HG02943 (cell line): ENCODE measurements around the gene TREML2.
"Not testable (repeated sequence)": the region's sequence is repeated elsewhere in the genome, so short reads cannot be mapped to it uniquely, and the experiment has no call there.

ENCODE experiments used
- ATAC-seq: cut with Tn5 transposase; IDR thresholded peaks from one replicate; pipeline ENCODE4 v1.9.1; 2021; ENCODE audit warnings: mild to moderate bottlenecking, low read depth, moderate library complexity; ENCODE audit not compliant: unreplicated experiment

TREML2 gene

GRCh38 chr6:41209547-41210320 is 8.8 kb upstream of the TREML2 start:
- ATAC-seq: no peak

- ATAC-seq: no peak
Observed at GRCh38 chr6:41208439-41209106, 7.6 kb upstream of the TREML2 start.

- ATAC-seq: no peak
Observed at GRCh38 chr6:41204156-41204555, 3.2 kb upstream of the TREML2 start.

GRCh38 chr6:41201764-41202173 is 820 bp upstream of the TREML2 start:
- ATAC-seq: no peak

GRCh38 chr6:41200296-41200900 is 551 bp downstream of the TREML2 start:
- no peak for ATAC-seq

- no peak for ATAC-seq
Observed at GRCh38 chr6:41199552-41200246, 1.2 kb downstream of the TREML2 start.

- no peak for ATAC-seq
Observed at GRCh38 chr6:41197234-41197633, 3.7 kb downstream of the TREML2 start.

GRCh38 chr6:41194386-41194785 is 6.6 kb downstream of the TREML2 start:
- no peak for ATAC-seq

GRCh38 chr6:41193884-41194283 is 7.1 kb downstream of the TREML2 start:
- ATAC-seq: no peak

- no peak for ATAC-seq
Observed at GRCh38 chr6:41193171-41193734, 7.7 kb downstream of the TREML2 start.

GRCh38 chr6:41191569-41191968 is 9.4 kb downstream of the TREML2 start:
- no peak for ATAC-seq

GRCh38 chr6:41190791-41191190 is 10.2 kb downstream of the TREML2 start:
- ATAC-seq: no peak

GRCh38 chr6:41189967-41190366 is 11.0 kb downstream of the TREML2 start:
- no peak for ATAC-seq

GRCh38 chr6:41189046-41189445 is 11.9 kb downstream of the TREML2 start:
- not testable (repeated sequence) for ATAC-seq

GRCh38 chr6:41187924-41188886 is 12.7 kb downstream of the TREML2 start:
- no peak for ATAC-seq

GRCh38 chr6:41186031-41186562 is 14.9 kb downstream of the TREML2 start:
- ATAC-seq: no peak

GRCh38 chr6:41184761-41185160 is 16.2 kb downstream of the TREML2 start:
- ATAC-seq: no peak

- no peak for ATAC-seq
Observed at GRCh38 chr6:41182069-41183034, 18.6 kb downstream of the TREML2 start.
